Putamen (tissue), 1 donor: ENCODE measurements around the gene ATP2A3.
"Not testable (repeated sequence)": the region's sequence is repeated elsewhere in the genome, so short reads cannot be mapped to it uniquely, and the experiment has no call there.

Source experiments
- DNase-seq: peaks from one replicate; pipeline ENCODE4 v3.0.0-alpha.2; 2016; ENCODE audit warnings: low spot score

The ATP2A3 gene

GRCh38 chr17:3955673-3955988 lies 8.6 kb downstream of the ATP2A3 start:
- DNase-seq = no peak

GRCh38 chr17:3954976-3955672 lies 9.1 kb downstream of the ATP2A3 start:
- DNase-seq = no peak

GRCh38 chr17:3954086-3954485 lies 10.2 kb downstream of the ATP2A3 start:
- DNase-seq = no peak

- no peak for DNase-seq
Measured at GRCh38 chr17:3953542-3953941, 10.7 kb downstream of the ATP2A3 start.

- no peak for DNase-seq
Measured at GRCh38 chr17:3952186-3952585, 12.1 kb downstream of the ATP2A3 start.

GRCh38 chr17:3951420-3951819 lies 12.8 kb downstream of the ATP2A3 start:
- DNase-seq = no peak

GRCh38 chr17:3951003-3951402 lies 13.2 kb downstream of the ATP2A3 start:
- no peak for DNase-seq

GRCh38 chr17:3950584-3950983 lies 13.7 kb downstream of the ATP2A3 start:
- DNase-seq = no peak

- no peak for DNase-seq
Measured at GRCh38 chr17:3949418-3949817, 14.8 kb downstream of the ATP2A3 start.

- DNase-seq = not testable (repeated sequence)
Measured at GRCh38 chr17:3948551-3948950, 15.7 kb downstream of the ATP2A3 start.

GRCh38 chr17:3947318-3947810 lies 16.9 kb downstream of the ATP2A3 start:
- no peak for DNase-seq

GRCh38 chr17:3946711-3947235 lies 17.5 kb downstream of the ATP2A3 start:
- no peak for DNase-seq

GRCh38 chr17:3944485-3945388 lies 19.5 kb downstream of the ATP2A3 start:
- DNase-seq = no peak

- no peak for DNase-seq
Measured at GRCh38 chr17:3943240-3943891, 20.9 kb downstream of the ATP2A3 start.

- no peak for DNase-seq
Measured at GRCh38 chr17:3940965-3941698, 23.1 kb downstream of the ATP2A3 start.

GRCh38 chr17:3937359-3937758 lies 26.9 kb downstream of the ATP2A3 start:
- no peak for DNase-seq

- no peak for DNase-seq
Measured at GRCh38 chr17:3935825-3936355, 28.3 kb downstream of the ATP2A3 start.

GRCh38 chr17:3935140-3935542 lies 29.1 kb downstream of the ATP2A3 start:
- DNase-seq = no peak

GRCh38 chr17:3929764-3930163 lies 34.5 kb downstream of the ATP2A3 start:
- no peak for DNase-seq

- no peak for DNase-seq
Measured at GRCh38 chr17:3929181-3929580, 35.1 kb downstream of the ATP2A3 start.

GRCh38 chr17:3928406-3928805 lies 35.8 kb downstream of the ATP2A3 start:
- no peak for DNase-seq
